ENCODE data around the gene HOXD9. TPM values are rescaled to one million over a fixed set of nuclear protein-coding genes. Genes with fewer than 3 reads are reported as not detected.

HOXD9 gene
- total and polyA plus RNA-seq, 3 donors from 2014 or later = 8.2 to 21.2 (median 15.7) TPM

DNA sequence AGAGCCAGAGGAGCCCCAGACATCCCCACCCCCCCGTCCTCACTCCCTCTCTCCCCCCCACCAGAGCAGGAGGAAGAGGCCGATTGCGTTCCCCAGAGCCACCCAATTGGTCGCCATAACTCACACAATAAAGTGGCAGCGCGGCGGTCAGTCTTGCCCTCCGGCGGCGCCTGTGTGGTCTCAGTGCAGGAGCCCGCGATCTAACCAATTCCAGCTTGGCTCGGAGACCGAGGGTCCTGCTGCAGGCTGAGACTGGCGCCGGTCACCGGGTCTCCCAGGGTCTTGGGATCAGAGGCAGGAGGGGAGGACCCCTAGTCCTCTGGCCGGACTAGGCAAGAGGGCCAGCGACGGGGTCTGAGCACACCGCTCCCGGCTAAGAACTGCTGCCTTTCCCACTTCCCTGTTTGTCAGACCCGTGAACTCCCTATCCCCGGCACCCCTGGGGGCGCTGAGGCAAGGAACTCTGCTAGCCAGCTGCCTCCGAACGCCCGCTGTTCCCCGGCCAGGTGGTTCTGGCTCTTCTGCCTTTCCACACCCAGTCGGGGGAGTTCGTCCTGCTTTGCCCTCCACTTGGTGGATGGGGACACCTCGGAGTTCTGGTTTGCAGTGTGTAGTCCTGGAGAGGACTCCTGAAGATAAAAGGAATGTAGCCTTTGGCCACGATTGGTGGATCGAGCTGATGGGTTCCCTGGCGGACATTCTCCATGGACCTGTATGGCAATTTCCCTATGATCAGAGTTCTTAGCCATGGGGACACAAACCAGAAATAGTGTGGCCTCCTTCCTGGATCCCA lies 24.0 kb upstream of the HOXD9 start:
- TF ChIP-seq POLR2A (IDR thresholded peaks at IDR 0.05) = no peak
- TF ChIP-seq, protein P1, sequence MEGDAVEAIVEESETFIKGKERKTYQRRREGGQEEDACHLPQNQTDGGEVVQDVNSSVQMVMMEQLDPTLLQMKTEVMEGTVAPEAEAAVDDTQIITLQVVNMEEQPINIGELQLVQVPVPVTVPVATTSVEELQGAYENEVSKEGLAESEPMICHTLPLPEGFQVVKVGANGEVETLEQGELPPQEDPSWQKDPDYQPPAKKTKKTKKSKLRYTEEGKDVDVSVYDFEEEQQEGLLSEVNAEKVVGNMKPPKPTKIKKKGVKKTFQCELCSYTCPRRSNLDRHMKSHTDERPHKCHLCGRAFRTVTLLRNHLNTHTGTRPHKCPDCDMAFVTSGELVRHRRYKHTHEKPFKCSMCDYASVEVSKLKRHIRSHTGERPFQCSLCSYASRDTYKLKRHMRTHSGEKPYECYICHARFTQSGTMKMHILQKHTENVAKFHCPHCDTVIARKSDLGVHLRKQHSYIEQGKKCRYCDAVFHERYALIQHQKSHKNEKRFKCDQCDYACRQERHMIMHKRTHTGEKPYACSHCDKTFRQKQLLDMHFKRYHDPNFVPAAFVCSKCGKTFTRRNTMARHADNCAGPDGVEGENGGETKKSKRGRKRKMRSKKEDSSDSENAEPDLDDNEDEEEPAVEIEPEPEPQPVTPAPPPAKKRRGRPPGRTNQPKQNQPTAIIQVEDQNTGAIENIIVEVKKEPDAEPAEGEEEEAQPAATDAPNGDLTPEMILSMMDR (IDR thresholded peaks at IDR 0.05) = no peak
- H3K9me3 ChIP-seq = no peaks in the 10 kb centered on the region
- H3K27ac ChIP-seq = no peak overlapping the region
- no peaks in the 10 kb centered on the region for H3K36me3 ChIP-seq (ENCODE audit: low read depth, missing control alignments)
- peaks cover 9% of the 10 kb centered on the region for H3K4me1 ChIP-seq
- intact Hi-C loops (cut with DNase I; ENCODE audit: low total_unique reads) = no loop called here
- WGBS, 2 donors = 8 to 13% methylated on average over 11 to 35 of the region's 35 CpGs
- DNase-seq = no peak
- H3K27me3 ChIP-seq = peaks cover 11% of the 10 kb centered on the region
- no peak overlapping the region for H3K4me3 ChIP-seq

DNA sequence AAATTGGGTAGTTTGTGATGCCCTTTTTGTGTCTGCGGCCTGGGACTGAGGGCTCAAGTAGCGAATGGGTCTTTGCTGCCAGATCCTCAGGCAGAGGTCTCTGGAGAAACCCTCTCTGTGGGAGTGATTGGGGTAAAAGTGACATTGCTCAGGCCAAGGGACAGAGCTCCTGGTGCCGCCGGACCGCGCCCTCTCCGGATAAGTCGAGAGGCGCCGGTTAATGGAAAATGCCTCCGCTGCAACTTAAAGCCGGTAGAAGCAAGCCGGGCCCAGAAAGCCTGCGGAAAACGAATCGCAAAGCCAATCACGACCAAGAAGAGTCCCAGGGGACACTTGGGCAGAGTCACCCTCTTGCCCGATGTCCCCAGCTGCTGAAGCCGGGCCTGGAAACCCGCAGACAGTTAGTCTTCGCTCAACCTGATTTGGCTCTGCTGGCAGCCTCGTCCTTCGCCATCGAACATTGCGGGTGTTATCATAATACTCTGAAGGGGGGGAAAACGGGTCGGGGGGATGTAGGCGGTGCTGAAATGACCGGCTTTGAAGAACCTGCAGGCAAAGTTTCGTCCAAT lies 23.3 kb upstream of the HOXD9 start:
- 7 to 11% methylated on average over 28 to 30 of the region's 30 CpGs for WGBS, 2 donors
- Histone ChIP-seq H3K4me3 (no peak overlapping the region), H3K36me3 (ENCODE audit: low read depth, missing control alignments) (no peaks in the 10 kb centered on the region), H3K27me3 (peaks cover 11% of the 10 kb centered on the region), H3K27ac (no peak overlapping the region), H3K4me1 (peaks cover 11% of the 10 kb centered on the region), H3K9me3 (no peaks in the 10 kb centered on the region)
- intact Hi-C loops (cut with DNase I; ENCODE audit: low total_unique reads) = no loop called here
- no peak for TF ChIP-seq POLR2A (IDR thresholded peaks at IDR 0.05)
- TF ChIP-seq, protein P1 (IDR thresholded peaks at IDR 0.05) = no peak
- DNase-seq = no peak

DNA sequence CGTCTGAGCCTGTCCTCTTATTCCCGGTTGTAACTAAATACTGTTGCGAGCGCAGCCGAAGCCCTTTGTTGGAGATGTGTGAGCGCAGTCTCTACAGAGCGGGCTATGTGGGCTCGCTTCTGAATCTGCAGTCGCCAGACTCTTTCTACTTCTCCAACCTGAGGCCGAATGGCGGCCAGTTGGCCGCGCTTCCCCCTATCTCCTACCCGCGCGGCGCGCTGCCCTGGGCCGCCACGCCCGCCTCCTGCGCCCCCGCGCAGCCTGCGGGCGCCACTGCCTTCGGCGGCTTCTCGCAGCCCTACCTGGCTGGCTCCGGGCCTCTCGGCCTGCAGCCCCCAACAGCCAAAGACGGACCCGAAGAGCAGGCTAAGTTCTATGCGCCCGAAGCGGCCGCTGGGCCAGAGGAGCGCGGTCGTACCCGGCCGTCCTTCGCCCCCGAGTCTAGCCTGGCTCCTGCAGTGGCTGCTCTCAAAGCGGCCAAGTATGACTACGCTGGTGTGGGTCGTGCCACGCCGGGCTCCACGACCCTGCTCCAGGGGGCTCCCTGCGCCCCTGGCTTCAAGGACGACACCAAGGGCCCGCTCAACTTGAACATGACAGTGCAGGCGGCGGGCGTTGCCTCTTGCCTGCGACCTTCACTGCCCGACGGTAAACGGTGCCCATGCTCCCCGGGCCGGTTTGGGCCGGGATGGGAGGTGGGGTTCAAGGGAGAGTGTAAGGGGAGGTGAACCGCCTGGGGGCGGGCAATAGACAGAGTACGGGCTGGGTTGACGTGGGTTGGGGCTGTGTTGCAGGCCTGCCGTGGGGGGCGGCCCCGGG lies 22.6 kb upstream of the HOXD9 start, which contains the start of gene HOXD12:
HOXD12 (plus strand) TSS at position 68 of the 819 bp plus-strand sequence; CDS start at position 75, 7 bp downstream.
- TF ChIP-seq, protein P1 (IDR thresholded peaks at IDR 0.05) = no peak
- TF ChIP-seq POLR2A (IDR thresholded peaks at IDR 0.05) = no peak
- intact Hi-C loops (cut with DNase I; ENCODE audit: low total_unique reads) = no loop called here
- H3K4me1 ChIP-seq = peaks cover 13% of the 10 kb centered on the region
- H3K36me3 ChIP-seq (ENCODE audit: low read depth, missing control alignments) = no peaks in the 10 kb centered on the region
- H3K27ac ChIP-seq = no peak within 1 kb of the TSS
- peaks cover 11% of the 10 kb centered on the region for H3K27me3 ChIP-seq
- DNase-seq = no peak
- H3K9me3 ChIP-seq = no peaks in the 10 kb centered on the region
- no peak within 1 kb of the TSS for H3K4me3 ChIP-seq
- 6% methylated on average over 17 to 61 of the region's 70 CpGs for WGBS, 2 donors

DNA sequence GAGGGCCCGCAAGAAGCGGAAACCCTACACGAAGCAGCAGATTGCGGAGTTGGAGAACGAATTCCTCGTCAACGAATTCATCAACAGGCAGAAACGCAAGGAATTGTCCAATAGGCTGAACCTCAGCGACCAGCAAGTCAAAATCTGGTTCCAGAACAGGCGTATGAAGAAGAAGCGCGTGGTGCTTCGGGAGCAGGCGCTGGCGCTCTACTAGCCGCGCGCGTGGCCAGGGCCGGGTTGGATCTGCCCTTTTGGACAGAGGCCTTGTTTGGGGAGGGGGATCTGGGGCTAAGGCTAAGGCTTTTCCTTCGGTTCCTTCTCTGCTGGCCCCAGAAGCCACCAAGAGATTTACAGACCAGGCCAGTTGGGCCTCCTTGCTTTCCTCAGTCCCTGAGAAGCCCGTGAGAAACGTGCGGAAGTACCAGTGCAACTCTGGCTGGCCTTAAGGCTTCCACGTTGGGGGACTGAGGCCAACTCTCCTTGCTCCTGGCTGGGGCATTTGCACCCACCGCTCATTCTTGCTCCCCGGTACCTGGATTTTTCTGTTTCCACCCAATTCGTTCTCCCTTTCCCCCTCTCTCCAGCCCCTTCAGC lies 21.9 kb upstream of the HOXD9 start:
- peaks cover 13% of the 10 kb centered on the region for H3K4me1 ChIP-seq
- intact Hi-C loops (cut with DNase I; ENCODE audit: low total_unique reads) = no loop called here
- H3K27me3 ChIP-seq = peaks cover 11% of the 10 kb centered on the region
- no peak for DNase-seq
- H3K36me3 ChIP-seq (ENCODE audit: low read depth, missing control alignments) = no peaks in the 10 kb centered on the region
- 14 to 28% methylated on average over 22 to 28 of the region's 28 CpGs for WGBS, 2 donors
- TF ChIP-seq POLR2A (IDR thresholded peaks at IDR 0.05) = no peak
- TF ChIP-seq, protein P1 (IDR thresholded peaks at IDR 0.05) = no peak
- no peak overlapping the region for H3K4me3 ChIP-seq
- no peak overlapping the region for H3K27ac ChIP-seq
- no peaks in the 10 kb centered on the region for H3K9me3 ChIP-seq

Data from testis (tissue), 3 donors.